Fibroblast of lung (primary cell): ENCODE results near the gene SCGB3A1.

ENCODE experiments used
- CTCF ChIP-seq, 2 donors: IDR thresholded peaks in 1 of 2; conservative IDR thresholded peaks in 1 of 2; 1 replicate in 1 of 2; 2 replicates in 1 of 2; pipeline ENCODE4 v1.5.1; 2011 to 2012; ENCODE audit warnings: low read length in 2 of 2, control low read depth in 1 of 2, inconsistent platforms in 1 of 2, low read depth in 1 of 2, mild to moderate bottlenecking in 1 of 2
- EZH2 ChIP-seq: IDR thresholded peaks from 2 replicates; pipeline ENCODE4 v1.5.1; 2012; ENCODE audit warnings: low read length, control low read depth, mild to moderate bottlenecking; ENCODE audit errors: missing control alignments

GRCh38 chr5:180593446-180594206 is 2.3 kb upstream of the SCGB3A1 start:
- no peak for TF ChIP-seq CTCF (conservative IDR thresholded peaks at IDR 0.05 in 1 of 2, IDR thresholded peaks at IDR 0.05 in 1 of 2; ENCODE audit: low read depth in 1 of 2, low read length in 2 of 2)
- TF ChIP-seq EZH2 = no peak
